K562 (cell line): ENCODE results near the gene ADGRB2. TPM values are rescaled to one million over a fixed set of nuclear protein-coding genes. Genes with fewer than 3 reads are reported as not detected.

Source experiments
- ATAC-seq: fragments of 200-7000 bp; cut with Tn5 transposase; 3 replicates; pipeline ENCODE4 v1.9.1; 2020; ENCODE audit warnings: moderate library complexity
- BruUV-seq: library from RNA; stranded (reverse); fragments of 400-500 nt; replicated peaks from 2 replicates; lab custom pipeline; 2021; lab: Mats Ljungman, UMichigan
- CTCF ChIA-PET: fragments of 300-600 bp; formaldehyde crosslinking; extraction: SDS; loops from one replicate; lab custom pipeline; 2021; ENCODE audit warnings: low intra/inter-chr PET ratio; lab: Yijun Ruan, JAX
- POLR2A ChIA-PET: fragments of 300-600, 350-650 bp; sonication (Branson Sonifier 250); formaldehyde crosslinking; extraction: SDS; loops from one replicate; lab custom pipeline; 2021; ENCODE audit warnings: antibody characterized with exemption, inconsistent platforms; lab: Yijun Ruan, JAX
- DNase-seq, 4 experiments: peaks; one replicate each; pipeline versions ENCODE4 v3.0.0 to v3.0.0-alpha.2; 2011 to 2018; ENCODE audit warnings: low spot score in 3 of 4, mixed read lengths in 3 of 4; ENCODE audit errors: extremely low read depth in 1 of 4
- FAIRE-seq: peaks from 2 replicates; lab custom pipeline; 2011; peaks lifted over from hg19 to GRCh38; lab: Jason Lieb, UNC
- H2AFZ ChIP-seq: 2 replicates; pipeline ENCODE4 v1.6.0; 2011; ENCODE audit warnings: low read depth, low read length, control low read depth, inconsistent platforms
- H3K27ac ChIP-seq: fragments of 200-600 bp; 3 replicates; pipeline ENCODE4 v1.8.0; 2011; ENCODE audit warnings: low read depth, mild to moderate bottlenecking, control low read depth, inconsistent platforms, low read length, moderate library complexity, mixed read lengths; ENCODE audit errors: extremely low read depth
- H3K27me3 ChIP-seq, 2 experiments: fragments of 300-600 bp in 1 of 2; 2 replicates in 1 of 2; 3 replicates in 1 of 2; pipeline versions ENCODE4 v1.6.0 to v1.8.0; 2011; ENCODE audit warnings: inconsistent platforms in 2 of 2, low read length in 2 of 2, mild to moderate bottlenecking in 1 of 2, mixed read lengths in 1 of 2, moderate library complexity in 1 of 2; ENCODE audit not compliant: control insufficient read depth in 2 of 2, insufficient read depth in 2 of 2
- H3K36me3 ChIP-seq: fragments of 300-600 bp; 3 replicates; pipeline ENCODE4 v1.8.0; 2011; ENCODE audit warnings: mild to moderate bottlenecking, low read length, inconsistent platforms; ENCODE audit not compliant: control insufficient read depth, insufficient read depth
- H3K4me1 ChIP-seq, 2 experiments: fragments of 200-600 bp in 1 of 2; replicated peaks in 1 of 2; 2 replicates in 1 of 2; 3 replicates in 1 of 2; pipeline versions ENCODE4 v1.5.1 to v1.8.0; 2011; ENCODE audit warnings: inconsistent platforms in 2 of 2, low read length in 2 of 2, mild to moderate bottlenecking in 1 of 2, mixed read lengths in 1 of 2, moderate library complexity in 1 of 2; ENCODE audit not compliant: control insufficient read depth in 2 of 2, insufficient read depth in 2 of 2
- H3K4me2 ChIP-seq: 2 replicates; pipeline ENCODE4 v1.6.1; 2011; ENCODE audit warnings: low read length, control low read depth, inconsistent platforms, mixed read lengths; ENCODE audit not compliant: insufficient read depth
- H3K4me3 ChIP-seq: fragments of 200-600 bp; sonication (generic), shearing (Covaris generic); 2 replicates; pipeline ENCODE4 v1.5.1; 2016; ENCODE audit warnings: control low read depth, inconsistent platforms
- H3K79me2 ChIP-seq: fragments of 200-600 bp; 3 replicates; pipeline ENCODE4 v1.8.0; 2011; ENCODE audit warnings: low read length, inconsistent platforms; ENCODE audit not compliant: control insufficient read depth, insufficient read depth
- H3K9ac ChIP-seq, 2 experiments: 2 replicates each; pipeline versions ENCODE4 v1.6.0 to v1.6.1; 2011; ENCODE audit warnings: low read depth in 2 of 2, low read length in 2 of 2, control low read depth in 1 of 2, inconsistent platforms in 1 of 2, mild to moderate bottlenecking in 1 of 2, mixed read lengths in 1 of 2; ENCODE audit not compliant: insufficient read depth in 1 of 2
- H3K9me1 ChIP-seq: one replicate; pipeline ENCODE4 v1.6.0; 2011; ENCODE audit warnings: inconsistent platforms, mild to moderate bottlenecking, low read length, moderate library complexity; ENCODE audit not compliant: control insufficient read depth, insufficient read depth
- H3K9me3 ChIP-seq: replicated peaks from 2 replicates; pipeline ENCODE4 v1.5.1; 2011; ENCODE audit warnings: low read depth, low read length, inconsistent platforms; ENCODE audit not compliant: control insufficient read depth, insufficient read depth
- H4K20me1 ChIP-seq: replicated peaks from 2 replicates; pipeline ENCODE4 v1.6.1; 2011; ENCODE audit warnings: low read length, inconsistent platforms, mixed read lengths; ENCODE audit not compliant: control insufficient read depth, insufficient read depth
- CREM ChIP-seq: IDR thresholded peaks from 2 replicates; pipeline ENCODE4 v1.6.1; 2014; ENCODE audit warnings: antibody characterized with exemption, low read depth
- HDAC1 ChIP-seq, 2 experiments: fragments of 450-650 bp; IDR thresholded peaks; 2 replicates each; pipeline ENCODE4 v1.6.1; 2016 to 2017; ENCODE audit warnings: inconsistent platforms in 1 of 2, mild to moderate bottlenecking in 1 of 2, moderate library complexity in 1 of 2
- KDM1A ChIP-seq, 2 experiments: fragments of 450-650 bp; IDR thresholded peaks; 2 replicates each; pipeline ENCODE4 v1.6.1; 2016; ENCODE audit warnings: mild to moderate bottlenecking in 2 of 2
- MAZ ChIP-seq, 2 experiments: fragments of 450-650 bp in 1 of 2; sonication (generic) in 1 of 2; formaldehyde crosslinking; IDR thresholded peaks in 1 of 2; conservative IDR thresholded peaks in 1 of 2; 2 replicates each; pipeline versions ENCODE4 v1.4.0 to v1.5.0; 2020; ENCODE audit warnings: mild to moderate bottlenecking in 1 of 2, missing genetic modification reagents in 1 of 2
- MED1 ChIP-seq: sonication (generic); formaldehyde crosslinking; IDR thresholded peaks from 2 replicates; pipeline ENCODE4 v1.8.1; 2023; ENCODE audit warnings: missing genetic modification reagents, borderline replicate concordance
- RCOR1 ChIP-seq, 2 experiments: IDR thresholded peaks; 2 replicates each; pipeline ENCODE4 v1.6.1; 2012; ENCODE audit warnings: low read depth in 2 of 2, low read length in 2 of 2, borderline replicate concordance in 1 of 2, improper control_type of control experiment in 1 of 2
- SMC3 ChIP-seq: conservative IDR thresholded peaks from 2 replicates; pipeline ENCODE4 v1.6.1; 2011; ENCODE audit warnings: low read depth, low read length, improper control_type of control experiment; ENCODE audit not compliant: insufficient read depth
- STAT6 ChIP-seq: sonication (generic); formaldehyde crosslinking; IDR thresholded peaks from 2 replicates; pipeline ENCODE4 v1.8.1; 2023; ENCODE audit warnings: mild to moderate bottlenecking, missing genetic modification reagents
- TEAD4 ChIP-seq, 2 experiments: sonication (generic) in 1 of 2; formaldehyde crosslinking in 1 of 2; IDR thresholded peaks; 2 replicates each; pipeline versions ENCODE4 v1.6.1 to v1.8.0; 2012 to 2022; ENCODE audit warnings: borderline replicate concordance in 1 of 2, inconsistent platforms in 1 of 2, low read length in 1 of 2, mild to moderate bottlenecking in 1 of 2, missing genetic modification reagents in 1 of 2
- TFAP4 ChIP-seq: sonication (generic); formaldehyde crosslinking; IDR thresholded peaks from 2 replicates; pipeline ENCODE4 v1.8.0; 2022; ENCODE audit warnings: missing genetic modification reagents, mild to moderate bottlenecking, moderate library complexity, borderline replicate concordance
- WGBS: fragments of 100-300 bp; shearing (Covaris generic); methylation state at CpG from one replicate; pipeline ENCODE4 v1.1.6; 2016; ENCODE audit warnings: low coverage, mixed read lengths; ENCODE audit not compliant: insufficient coverage; ENCODE audit errors: missing lambda C conversion rate; 5-methylcytosine and 5-hydroxymethylcytosine counted together
- in situ Hi-C: fragments of 300-500 bp; cut with MboI; formaldehyde crosslinking; loops from 4 replicates; pipeline ENCODE4 v1.15.0; 2018; ENCODE audit warnings: inconsistent platforms, mixed read lengths
- intact Hi-C: fragments of 100-400 bp; cut with micrococcal nuclease; formaldehyde crosslinking; loops from 2 replicates; pipeline ENCODE4 v1.14.2; 2022
- polyA plus RNA-seq, 8 experiments: library from polyadenylated mRNA; depleted of rRNA in 4 of 8; stranded (reverse) in 5 of 8; unstranded in 3 of 8; fragments of >200 nt; fragmentation: Nextera tagmentation in 2 of 8; fragmentation: Illumina TruSeq in 1 of 8; extraction: Ambion mirVana in 2 of 8; extraction: Trizol in 1 of 8; gene quantifications; 2 replicates each; pipeline versions ENCODE4 v1.2.1 to v1.2.3, GENCODE V29; 2011 to 2014; ENCODE audit warnings: inconsistent platforms in 1 of 8, missing spikeins in 1 of 8
- total RNA-seq, 7 experiments: library from RNA; depleted of rRNA in 6 of 7; stranded (reverse); fragments of >200 nt in 6 of 7; fragmentation: Illumina TruSeq in 2 of 7; extraction: Trizol in 2 of 7; gene quantifications; 2 replicates each; pipeline versions ENCODE4 v1.2.1 to v1.2.3, GENCODE V29; 2011 to 2021; ENCODE audit warnings: low replicate concordance in 1 of 7

The ADGRB2 gene
- total and polyA plus RNA-seq, 9 of the 15 experiments (the other 6 are each of a cell fraction or from before 2014, with no cell fraction given), result 0.04 to 0.23 (median 0.20) TPM; not detected in 2

GRCh38 chr1:31714442-31715086 is 49.6 kb downstream of the ADGRB2 start:
- ChIA-PET POLR2A (no interaction called here), CTCF (interaction anchor here (0.8 to 1.7 kb wide), 3 partner anchors 31 to 74 kb away, joined by 4 to 8 read pairs (median 7); no protein-coding TSS in a partner anchor)
- H2AFZ ChIP-seq, result peak overlapping the region; percentile 84
- peaks cover 16% of the 10 kb centered on the region; the same call in 1 of the 2 replicates for H4K20me1 ChIP-seq
- H3K36me3 ChIP-seq, result no peaks in the 10 kb centered on the region
- intact Hi-C loops (loop anchor here (2.0 to 5.0 kb wide), 2 partner anchors 33 to 74 kb away; no protein-coding TSS in a partner anchor), in situ Hi-C loops (no loop called here)
- peak; percentile 58 to 67 (median 62) for DNase-seq
- H3K27me3 ChIP-seq, result peaks cover 12 to 34% of the 10 kb centered on the region in 2 experiments
- BruUV-seq, result no TSS peak
- H3K4me2 ChIP-seq, result peak overlapping the region; percentile 77
- H3K27ac ChIP-seq, result no peak overlapping the region
- H3K4me3 ChIP-seq, result peak overlapping the region; percentile 24
- no peaks in the 10 kb centered on the region for H3K9me1 ChIP-seq
- peak overlapping the region in 1 of 2 experiments; percentile 11; a peak in 1 of 4 replicates for H3K9ac ChIP-seq
- H3K9me3 ChIP-seq, result no peaks in the 10 kb centered on the region
- no peak for FAIRE-seq
- peaks cover 26 to 33% of the 10 kb centered on the region in 2 experiments; a peak in 4 of 5 replicates for H3K4me1 ChIP-seq
- peak; percentile 52 for ATAC-seq
- no peaks in the 10 kb centered on the region for H3K79me2 ChIP-seq
- WGBS, result 7% methylated on average over 38 of the region's 39 CpGs
- peak in 1 of 2 experiments; percentile 73; a peak in 2 of 4 replicates for TF ChIP-seq RCOR1 (IDR thresholded peaks at IDR 0.05; ENCODE audit: borderline replicate concordance in 1 of 2, low read depth in 2 of 2, low read length in 2 of 2)
- TF ChIP-seq MAZ (CRISPR knock-in tag; conservative IDR thresholded peaks at IDR 0.05 in 1 of 2, IDR thresholded peaks at IDR 0.05 in 1 of 2), result peak in 1 of 2 experiments; percentile 44; a peak in 1 of 4 replicates
- peak; percentile 35; the same call in 1 of the 2 replicates for TF ChIP-seq SMC3
- TF ChIP-seq STAT6 (CRISPR knock-in tag), result no peak
- peak; percentile 58 to 61; a peak in 2 of 4 replicates for TF ChIP-seq KDM1A (IDR thresholded peaks at IDR 0.05)
- TF ChIP-seq HDAC1 (IDR thresholded peaks at IDR 0.05), result peak in 1 of 2 experiments; percentile 32; a peak in 1 of 4 replicates
- TF ChIP-seq TEAD4 (IDR thresholded peaks at IDR 0.05; ENCODE audit: low read length), result no peak
- peak; percentile 39; the same call in 1 of the 2 replicates for TF ChIP-seq TEAD4 (CRISPR knock-in tag; IDR thresholded peaks at IDR 0.05; ENCODE audit: borderline replicate concordance)
- TF ChIP-seq MED1 (CRISPR knock-in tag), result no peak
- TF ChIP-seq TFAP4 (CRISPR knock-in tag), result peak; percentile 34; the same call in 1 of the 2 replicates
- 0 out of 2 replicates have a peak, but pooled peaks have one; percentile 13 for TF ChIP-seq CREM
